ENCODE measurements around the gene GOLGA8K. TPM values are rescaled to one million over a fixed set of nuclear protein-coding genes. Genes with fewer than 3 reads are reported as not detected.
"Not testable (repeated sequence)": the region's sequence is repeated elsewhere in the genome, so short reads cannot be mapped to it uniquely, and the experiment has no call there.

GOLGA8K gene
- total and polyA plus RNA-seq, 2 donors (not counting 1 experiment from before 2014, with no cell fraction given) = 0.17 TPM; not detected in 1

GRCh38 chr15:32345978-32346547 lies 57.0 kb downstream of the GOLGA8K start:
- not testable (repeated sequence) for H3K36me3 ChIP-seq (ENCODE audit: control insufficient read depth, insufficient read depth, low read length); H3K27ac ChIP-seq (ENCODE audit: insufficient read depth, low read length); H3K27me3 ChIP-seq (ENCODE audit: control insufficient read depth, insufficient read depth, low read length); H2AFZ ChIP-seq (ENCODE audit: low read length); H3K79me2 ChIP-seq (ENCODE audit: control insufficient read depth, insufficient read depth, low read length); DNase-seq (ENCODE audit: low read depth in 2 of 2); H3K4me1 ChIP-seq (ENCODE audit: control insufficient read depth, extremely low read depth, insufficient read depth, low read length); H3K9ac ChIP-seq (ENCODE audit: insufficient read depth, low read length); H3K4me3 ChIP-seq (replicated peaks in 1 of 4; ENCODE audit: control extremely low read depth in 1 of 4, insufficient read depth in 1 of 4, low read depth in 3 of 4, low read length in 4 of 4); H3K4me2 ChIP-seq (ENCODE audit: extremely low read depth, insufficient read depth, low read length); H4K20me1 ChIP-seq (ENCODE audit: control insufficient read depth, extremely low read depth, insufficient read depth, low read length); H3K9me3 ChIP-seq (ENCODE audit: control insufficient read depth, insufficient read depth, low read depth, low read length)

GRCh38 chr15:32343921-32344320 lies 59.2 kb downstream of the GOLGA8K start:
- H3K4me3 ChIP-seq (replicated peaks in 1 of 4; ENCODE audit: control extremely low read depth in 1 of 4, insufficient read depth in 1 of 4, low read depth in 3 of 4, low read length in 4 of 4); H3K9me3 ChIP-seq (ENCODE audit: control insufficient read depth, insufficient read depth, low read depth, low read length); H3K27ac ChIP-seq (ENCODE audit: insufficient read depth, low read length); H3K4me1 ChIP-seq (ENCODE audit: control insufficient read depth, extremely low read depth, insufficient read depth, low read length); H3K36me3 ChIP-seq (ENCODE audit: control insufficient read depth, insufficient read depth, low read length); DNase-seq (ENCODE audit: low read depth in 2 of 2); H3K27me3 ChIP-seq (ENCODE audit: control insufficient read depth, insufficient read depth, low read length); H2AFZ ChIP-seq (ENCODE audit: low read length); H3K9ac ChIP-seq (ENCODE audit: insufficient read depth, low read length); H3K79me2 ChIP-seq (ENCODE audit: control insufficient read depth, insufficient read depth, low read length); H4K20me1 ChIP-seq (ENCODE audit: control insufficient read depth, extremely low read depth, insufficient read depth, low read length); H3K4me2 ChIP-seq (ENCODE audit: extremely low read depth, insufficient read depth, low read length): not testable (repeated sequence)

Other genes starting within 250 kb of the GOLGA8K start
- gene GOLGA8O, start 52.3 kb upstream of the GOLGA8K start, total RNA-seq = 0.77 and 0.99 TPM in 2 replicates
- gene GOLGA8O, start 52.3 kb upstream of the GOLGA8K start, polyA plus RNA-seq = 0.15 and 0.19 TPM in 2 replicates
- 3.6 TPM in 2 replicates for gene GOLGA8N, start 190.2 kb upstream of the GOLGA8K start, total RNA-seq
- 0.54 and 1.7 TPM in 2 replicates for gene GOLGA8N, start 190.2 kb upstream of the GOLGA8K start, polyA plus RNA-seq
- 13.1 and 21.1 TPM in 2 replicates for gene ARHGAP11A, start 212.2 kb upstream of the GOLGA8K start, total RNA-seq
- gene ARHGAP11A, start 212.2 kb upstream of the GOLGA8K start, polyA plus RNA-seq = 9.1 and 21.7 TPM in 2 replicates
- gene SCG5, start 238.4 kb upstream of the GOLGA8K start, total RNA-seq = 39.8 and 46.2 TPM in 2 replicates
- gene SCG5, start 238.4 kb upstream of the GOLGA8K start, polyA plus RNA-seq = 15.9 and 27.8 TPM in 2 replicates